Liver (tissue), 9 donors: ENCODE data around the gene NMNAT2. TPM values are rescaled to one million over a fixed set of nuclear protein-coding genes. Genes with fewer than 3 reads are reported as not detected.

Source experiments
- DNase-seq: peaks from one replicate; pipeline ENCODE4 v3.0.0-alpha.2; 2017; ENCODE audit warnings: low spot score
- H3K27ac ChIP-seq, 2 donors: one replicate each; pipeline ENCODE4 v1.7.0; 2013; ENCODE audit warnings: inconsistent platforms in 2 of 2, low read length in 2 of 2, control low read depth in 1 of 2, low read depth in 1 of 2, mild to moderate bottlenecking in 1 of 2
- H3K27me3 ChIP-seq, 4 donors: one replicate each; pipeline versions ENCODE4 v1.6.1 to v1.7.0; 2013; ENCODE audit warnings: low read length in 3 of 4, inconsistent platforms in 1 of 4, mild to moderate bottlenecking in 1 of 4, moderate library complexity in 1 of 4; ENCODE audit not compliant: control insufficient read depth in 4 of 4, insufficient read depth in 4 of 4
- H3K36me3 ChIP-seq, 4 donors: one replicate each; pipeline versions ENCODE4 v1.6.1 to v1.7.0; 2013; ENCODE audit warnings: low read length in 3 of 4, mild to moderate bottlenecking in 3 of 4, low read depth in 1 of 4, moderate library complexity in 1 of 4; ENCODE audit not compliant: control insufficient read depth in 4 of 4, insufficient read depth in 3 of 4
- H3K4me1 ChIP-seq, 4 donors: one replicate each; pipeline versions ENCODE4 v1.6.1 to v1.7.0; 2013; ENCODE audit warnings: low read length in 3 of 4, mild to moderate bottlenecking in 3 of 4, moderate library complexity in 1 of 4; ENCODE audit not compliant: control insufficient read depth in 4 of 4, insufficient read depth in 4 of 4
- H3K4me3 ChIP-seq, 3 donors: one replicate each; pipeline versions ENCODE4 v1.6.1 to v1.7.0; 2013; ENCODE audit warnings: low read length in 3 of 3, control low read depth in 1 of 3, low read depth in 1 of 3, mild to moderate bottlenecking in 1 of 3
- H3K9ac ChIP-seq, 2 donors: one replicate each; pipeline ENCODE4 v1.7.0; 2013; ENCODE audit warnings: low read length in 2 of 2, mild to moderate bottlenecking in 2 of 2, moderate library complexity in 2 of 2, control low read depth in 1 of 2, low read depth in 1 of 2
- H3K9me3 ChIP-seq, 4 donors: one replicate each; pipeline versions ENCODE4 v1.6.1 to v1.7.0; 2013; ENCODE audit warnings: low read length in 3 of 4; ENCODE audit not compliant: control insufficient read depth in 4 of 4
- EGR1 ChIP-seq, 2 donors: IDR thresholded peaks; 2 replicates each; pipeline ENCODE4 v1.6.1; 2016 to 2018; ENCODE audit warnings: antibody characterized with exemption in 2 of 2, low read depth in 2 of 2
- FOXA1 ChIP-seq: IDR thresholded peaks from 2 replicates; pipeline ENCODE4 v1.6.1; 2016; ENCODE audit warnings: antibody characterized with exemption
- FOXA2 ChIP-seq: IDR thresholded peaks from 2 replicates; pipeline ENCODE4 v1.6.1; 2016; ENCODE audit warnings: antibody characterized with exemption
- GABPA ChIP-seq, 2 donors: IDR thresholded peaks in 1 of 2; conservative IDR thresholded peaks in 1 of 2; 2 replicates each; pipeline ENCODE4 v1.6.1; 2016; ENCODE audit warnings: antibody characterized with exemption in 2 of 2, mild to moderate bottlenecking in 1 of 2, moderate library complexity in 1 of 2
- HNF4A ChIP-seq, 2 donors: conservative IDR thresholded peaks; 2 replicates each; pipeline ENCODE4 v1.6.1; 2016; ENCODE audit warnings: antibody characterized with exemption in 2 of 2, mild to moderate bottlenecking in 2 of 2
- HNF4G ChIP-seq: IDR thresholded peaks from 2 replicates; pipeline ENCODE4 v1.6.1; 2016; ENCODE audit warnings: antibody characterized with exemption
- JUND ChIP-seq, 2 donors: IDR thresholded peaks; 2 replicates each; pipeline ENCODE4 v1.6.1; 2016; ENCODE audit warnings: antibody characterized with exemption in 2 of 2
- NR2F2 ChIP-seq: IDR thresholded peaks from 2 replicates; pipeline ENCODE4 v1.6.1; 2016; ENCODE audit warnings: antibody characterized with exemption
- RAD21 ChIP-seq, 2 donors: IDR thresholded peaks; 2 replicates each; pipeline ENCODE4 v1.6.1; 2016; ENCODE audit warnings: antibody characterized with exemption in 2 of 2, mild to moderate bottlenecking in 2 of 2
- RXRA ChIP-seq, 2 donors: IDR thresholded peaks; 2 replicates each; pipeline ENCODE4 v1.6.1; 2017 to 2018; ENCODE audit warnings: antibody characterized with exemption in 2 of 2, mild to moderate bottlenecking in 1 of 2
- SP1 ChIP-seq: IDR thresholded peaks from 2 replicates; pipeline ENCODE4 v1.6.1; 2018; ENCODE audit warnings: antibody characterized with exemption, mild to moderate bottlenecking
- TAF1 ChIP-seq: conservative IDR thresholded peaks from 2 replicates; pipeline ENCODE4 v1.6.1; 2016; ENCODE audit warnings: antibody characterized with exemption, mild to moderate bottlenecking
- YY1 ChIP-seq: IDR thresholded peaks from 2 replicates; pipeline ENCODE4 v1.6.1; 2016; ENCODE audit warnings: antibody characterized with exemption, mild to moderate bottlenecking
- whole genome bisulfite sequencing: extraction: QIAGEN DNeasy Blood & Tissue Kit; methylation state at CpG from one replicate; pipeline ENCODE4 v1.1.7; 2013; 5-methylcytosine and 5-hydroxymethylcytosine counted together
- polyA plus RNA-seq, 2 donors: library from polyadenylated mRNA; stranded (reverse) in 1 of 2; unstranded in 1 of 2; fragments of 200-250 nt in 1 of 2; fragments of >200 nt in 1 of 2; fragmentation: Nextera tagmentation in 1 of 2; extraction: Ambion mirVana in 1 of 2; gene quantifications; one replicate each; pipeline versions ENCODE4 v1.2.1 to v1.2.3, GENCODE V29; 2013 to 2015
- total RNA-seq, 2 donors: library from RNA; depleted of rRNA; stranded (reverse); fragments of >200 nt; gene quantifications; one replicate each; pipeline ENCODE4 v1.2.3, GENCODE V29; 2014
- TF ChIP-seq, protein P1 (sequence below): IDR thresholded peaks from 2 replicates; pipeline ENCODE4 v1.6.1; 2016; ENCODE audit warnings: antibody characterized with exemption
- TF ChIP-seq, protein P2 (sequence below): IDR thresholded peaks from 2 replicates; pipeline ENCODE4 v1.6.1; 2016; ENCODE audit warnings: antibody characterized with exemption
- TF ChIP-seq, protein P3 (sequence below): IDR thresholded peaks from 2 replicates; pipeline ENCODE4 v1.6.1; 2016; ENCODE audit warnings: antibody characterized with exemption
- TF ChIP-seq, protein P4 (sequence below): IDR thresholded peaks from 2 replicates; pipeline ENCODE4 v1.6.1; 2016; ENCODE audit warnings: antibody characterized with exemption, mild to moderate bottlenecking
- donor health status: healthy.
- donor health status: healthy.
- donor health status: healthy.
- donor health status: healthy.
- donor health status: healthy.

The NMNAT2 gene
- total and polyA plus RNA-seq, 4 donors, result under 0.01 to 0.07 (median 0.05) TPM; not detected in 1

DNA sequence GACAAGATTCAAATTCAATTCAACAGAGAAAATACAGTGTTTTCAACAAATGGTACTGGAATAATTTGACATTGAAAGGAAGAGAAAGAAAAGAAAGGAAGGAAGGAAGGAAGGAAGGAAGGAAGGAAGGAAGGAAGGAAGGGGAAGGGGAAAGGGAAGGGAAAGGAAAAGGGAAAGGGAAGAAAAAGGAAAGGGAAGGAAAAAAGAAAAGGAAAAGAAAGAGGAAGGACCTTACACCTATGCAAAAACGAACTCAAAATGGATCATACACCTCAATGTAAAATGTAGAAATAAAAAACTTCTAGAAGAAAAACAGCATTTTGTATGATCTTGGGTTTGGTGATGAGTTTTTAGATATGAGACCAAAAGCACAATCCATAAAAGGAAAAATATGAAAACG lies 19.9 kb upstream of the NMNAT2 start (continued):
- TF ChIP-seq, protein P1, sequence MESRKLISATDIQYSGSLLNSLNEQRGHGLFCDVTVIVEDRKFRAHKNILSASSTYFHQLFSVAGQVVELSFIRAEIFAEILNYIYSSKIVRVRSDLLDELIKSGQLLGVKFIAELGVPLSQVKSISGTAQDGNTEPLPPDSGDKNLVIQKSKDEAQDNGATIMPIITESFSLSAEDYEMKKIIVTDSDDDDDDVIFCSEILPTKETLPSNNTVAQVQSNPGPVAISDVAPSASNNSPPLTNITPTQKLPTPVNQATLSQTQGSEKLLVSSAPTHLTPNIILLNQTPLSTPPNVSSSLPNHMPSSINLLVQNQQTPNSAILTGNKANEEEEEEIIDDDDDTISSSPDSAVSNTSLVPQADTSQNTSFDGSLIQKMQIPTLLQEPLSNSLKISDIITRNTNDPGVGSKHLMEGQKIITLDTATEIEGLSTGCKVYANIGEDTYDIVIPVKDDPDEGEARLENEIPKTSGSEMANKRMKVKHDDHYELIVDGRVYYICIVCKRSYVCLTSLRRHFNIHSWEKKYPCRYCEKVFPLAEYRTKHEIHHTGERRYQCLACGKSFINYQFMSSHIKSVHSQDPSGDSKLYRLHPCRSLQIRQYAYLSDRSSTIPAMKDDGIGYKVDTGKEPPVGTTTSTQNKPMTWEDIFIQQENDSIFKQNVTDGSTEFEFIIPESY, result no peak
- TF ChIP-seq FOXA2 (no peak), YY1 (no peak), NR2F2 (no peak), JUND (IDR thresholded peaks at IDR 0.05) (no peak)
- TF ChIP-seq, protein P2, sequence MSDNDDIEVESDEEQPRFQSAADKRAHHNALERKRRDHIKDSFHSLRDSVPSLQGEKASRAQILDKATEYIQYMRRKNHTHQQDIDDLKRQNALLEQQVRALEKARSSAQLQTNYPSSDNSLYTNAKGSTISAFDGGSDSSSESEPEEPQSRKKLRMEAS, result no peak

DNA sequence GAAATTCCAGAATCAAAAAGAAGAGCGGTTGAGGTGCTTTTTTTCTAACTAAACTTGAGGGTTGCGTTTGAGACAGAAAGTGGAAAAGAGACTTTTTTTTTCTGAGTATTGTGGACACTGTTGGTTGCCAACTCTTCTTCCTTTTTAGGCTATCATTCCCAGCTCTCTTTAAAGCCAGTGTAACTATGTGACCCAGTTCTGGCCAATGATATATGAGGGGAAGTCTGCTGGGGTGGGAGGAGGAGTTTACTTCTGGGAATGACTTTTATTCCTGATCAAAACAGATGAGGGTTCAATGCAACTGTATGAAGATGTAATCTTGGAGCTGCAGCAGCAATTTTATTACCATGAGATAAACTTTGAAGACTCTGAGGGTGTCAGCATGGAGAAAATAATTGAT lies 17.3 kb upstream of the NMNAT2 start:
- Histone ChIP-seq H3K36me3 (no peaks in the 10 kb centered on the region), H3K4me3 (no peak overlapping the region), H3K27me3 (no peaks in the 10 kb centered on the region), H3K27ac (no peak overlapping the region), H3K4me1 (no peaks in the 10 kb centered on the region), H3K9me3 (no peaks in the 10 kb centered on the region), H3K9ac (no peak overlapping the region)
- DNase-seq, result no peak
- WGBS, result 83% methylated on average over 2 of the region's 2 CpGs
- TF ChIP-seq SP1 (no peak), JUND (IDR thresholded peaks at IDR 0.05) (no peak), RXRA (IDR thresholded peaks at IDR 0.05) (no peak), HNF4A (conservative IDR thresholded peaks at IDR 0.05) (no peak), FOXA2 (no peak), RAD21 (IDR thresholded peaks at IDR 0.05) (no peak)
- TF ChIP-seq, protein P1, result no peak
- TF ChIP-seq, protein P3, sequence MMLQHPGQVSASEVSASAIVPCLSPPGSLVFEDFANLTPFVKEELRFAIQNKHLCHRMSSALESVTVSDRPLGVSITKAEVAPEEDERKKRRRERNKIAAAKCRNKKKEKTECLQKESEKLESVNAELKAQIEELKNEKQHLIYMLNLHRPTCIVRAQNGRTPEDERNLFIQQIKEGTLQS, result no peak

DNA sequence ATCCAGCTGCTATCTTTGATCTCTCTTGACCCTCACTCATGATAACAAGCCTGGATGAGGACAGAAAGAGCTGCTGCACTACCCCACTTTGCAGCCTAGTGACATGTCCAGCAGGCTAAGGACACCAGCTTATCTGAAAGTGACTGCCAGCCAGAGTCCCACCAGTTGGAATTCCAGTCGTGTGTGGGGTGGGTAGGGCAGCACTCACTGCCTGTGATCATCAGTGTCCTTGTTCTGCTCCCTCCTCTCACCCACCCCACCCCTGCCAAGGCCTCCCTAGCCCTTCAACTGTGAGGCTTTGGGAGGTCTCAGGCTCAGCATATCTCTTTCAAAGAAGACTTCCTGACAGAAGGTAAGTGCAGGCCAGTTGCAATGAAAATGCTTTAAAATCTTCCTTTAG lies 15.5 kb upstream of the NMNAT2 start:
- H3K9me3 ChIP-seq, result peaks cover 0 to 2% (median 0%) of the 10 kb centered on the region in 4 donors
- no peak overlapping the region for H3K4me3 ChIP-seq
- H3K36me3 ChIP-seq, result no peaks in the 10 kb centered on the region
- peaks cover 0 to 2% (median 0%) of the 10 kb centered on the region in 4 donors for H3K27me3 ChIP-seq
- H3K4me1 ChIP-seq, result no peaks in the 10 kb centered on the region
- H3K9ac ChIP-seq, result no peak overlapping the region
- no peak overlapping the region for H3K27ac ChIP-seq
- whole genome bisulfite sequencing, result 48% methylated on average over 1 of the region's 1 CpG
- DNase-seq, result no peak
- no peak for TF ChIP-seq SP1
- TF ChIP-seq, protein P2, result no peak
- TF ChIP-seq EGR1 (IDR thresholded peaks at IDR 0.05; ENCODE audit: low read depth in 2 of 2), result no peak
- no peak for TF ChIP-seq GABPA (IDR thresholded peaks at IDR 0.05 in 1 of 2, conservative IDR thresholded peaks at IDR 0.05 in 1 of 2)
- TF ChIP-seq HNF4A (conservative IDR thresholded peaks at IDR 0.05), result no peak
- TF ChIP-seq, protein P4, sequence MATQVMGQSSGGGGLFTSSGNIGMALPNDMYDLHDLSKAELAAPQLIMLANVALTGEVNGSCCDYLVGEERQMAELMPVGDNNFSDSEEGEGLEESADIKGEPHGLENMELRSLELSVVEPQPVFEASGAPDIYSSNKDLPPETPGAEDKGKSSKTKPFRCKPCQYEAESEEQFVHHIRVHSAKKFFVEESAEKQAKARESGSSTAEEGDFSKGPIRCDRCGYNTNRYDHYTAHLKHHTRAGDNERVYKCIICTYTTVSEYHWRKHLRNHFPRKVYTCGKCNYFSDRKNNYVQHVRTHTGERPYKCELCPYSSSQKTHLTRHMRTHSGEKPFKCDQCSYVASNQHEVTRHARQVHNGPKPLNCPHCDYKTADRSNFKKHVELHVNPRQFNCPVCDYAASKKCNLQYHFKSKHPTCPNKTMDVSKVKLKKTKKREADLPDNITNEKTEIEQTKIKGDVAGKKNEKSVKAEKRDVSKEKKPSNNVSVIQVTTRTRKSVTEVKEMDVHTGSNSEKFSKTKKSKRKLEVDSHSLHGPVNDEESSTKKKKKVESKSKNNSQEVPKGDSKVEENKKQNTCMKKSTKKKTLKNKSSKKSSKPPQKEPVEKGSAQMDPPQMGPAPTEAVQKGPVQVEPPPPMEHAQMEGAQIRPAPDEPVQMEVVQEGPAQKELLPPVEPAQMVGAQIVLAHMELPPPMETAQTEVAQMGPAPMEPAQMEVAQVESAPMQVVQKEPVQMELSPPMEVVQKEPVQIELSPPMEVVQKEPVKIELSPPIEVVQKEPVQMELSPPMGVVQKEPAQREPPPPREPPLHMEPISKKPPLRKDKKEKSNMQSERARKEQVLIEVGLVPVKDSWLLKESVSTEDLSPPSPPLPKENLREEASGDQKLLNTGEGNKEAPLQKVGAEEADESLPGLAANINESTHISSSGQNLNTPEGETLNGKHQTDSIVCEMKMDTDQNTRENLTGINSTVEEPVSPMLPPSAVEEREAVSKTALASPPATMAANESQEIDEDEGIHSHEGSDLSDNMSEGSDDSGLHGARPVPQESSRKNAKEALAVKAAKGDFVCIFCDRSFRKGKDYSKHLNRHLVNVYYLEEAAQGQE, result no peak
- no peak for TF ChIP-seq RAD21 (IDR thresholded peaks at IDR 0.05)
- TF ChIP-seq, protein P1, result no peak
- TF ChIP-seq RXRA (IDR thresholded peaks at IDR 0.05), result no peak
- TF ChIP-seq YY1, result no peak
- TF ChIP-seq NR2F2, result no peak
- TF ChIP-seq HNF4G, result no peak
- TF ChIP-seq, protein P3, result no peak
- TF ChIP-seq FOXA1, result no peak
- TF ChIP-seq TAF1, result no peak
- no peak for TF ChIP-seq JUND (IDR thresholded peaks at IDR 0.05)
